GM18498 (cell line): ENCODE data around the gene MVK.

Experiments used
- ATAC-seq: cut with Tn5 transposase; IDR thresholded peaks from one replicate; pipeline ENCODE4 v1.9.1; 2021; ENCODE audit warnings: mild to moderate bottlenecking, moderate library complexity; ENCODE audit not compliant: unreplicated experiment

MVK gene

DNA sequence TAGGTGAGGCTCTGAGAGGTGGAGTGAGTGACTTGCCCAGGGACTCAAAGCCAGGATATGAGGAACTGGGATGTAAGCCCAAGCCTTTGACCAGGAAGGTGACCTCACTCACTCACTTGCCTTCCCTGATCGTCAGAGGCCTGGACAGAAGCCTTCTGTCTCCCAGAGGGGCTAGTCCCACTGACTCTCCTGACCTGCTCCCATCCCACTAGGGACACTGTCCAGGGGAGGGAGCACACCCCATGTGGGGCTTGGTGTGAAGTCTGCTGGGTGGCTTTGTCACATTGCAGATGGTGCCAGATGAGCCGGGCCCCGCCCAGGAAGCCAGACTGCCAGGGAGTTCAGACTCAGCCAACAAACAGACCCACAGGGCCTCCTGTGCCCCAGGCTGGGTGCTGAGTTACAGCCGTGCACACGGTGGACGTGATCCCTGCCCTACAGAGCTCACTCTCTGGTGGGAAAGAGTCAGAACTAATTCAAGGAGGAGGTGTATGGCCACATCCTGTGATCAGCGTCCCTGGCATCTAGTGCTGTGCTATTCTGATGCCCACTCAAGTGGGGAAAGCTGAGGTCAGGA, 28.6 kb upstream of the MVK start:
- no peak for ATAC-seq

DNA sequence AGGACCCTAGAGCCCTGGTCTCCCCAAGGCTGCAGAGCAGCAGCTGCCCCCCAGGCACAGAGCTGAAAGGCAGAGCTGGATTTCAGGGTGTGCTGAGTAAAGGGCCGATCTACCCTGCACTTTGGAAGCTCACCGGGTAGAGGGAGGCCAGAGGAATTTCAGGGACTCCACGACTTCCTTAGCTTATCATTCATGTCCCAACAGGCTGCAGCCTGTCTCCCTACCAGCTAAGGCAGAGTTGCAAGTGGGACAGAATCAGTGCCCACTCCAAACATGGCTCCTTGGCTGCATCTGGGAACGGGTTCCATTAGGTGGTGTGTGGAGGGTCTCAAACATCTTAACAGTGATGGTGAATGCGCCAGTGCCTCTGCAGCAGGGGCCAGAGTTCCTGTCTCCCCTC, 27.8 kb upstream of the MVK start:
- ATAC-seq, result no peak

DNA sequence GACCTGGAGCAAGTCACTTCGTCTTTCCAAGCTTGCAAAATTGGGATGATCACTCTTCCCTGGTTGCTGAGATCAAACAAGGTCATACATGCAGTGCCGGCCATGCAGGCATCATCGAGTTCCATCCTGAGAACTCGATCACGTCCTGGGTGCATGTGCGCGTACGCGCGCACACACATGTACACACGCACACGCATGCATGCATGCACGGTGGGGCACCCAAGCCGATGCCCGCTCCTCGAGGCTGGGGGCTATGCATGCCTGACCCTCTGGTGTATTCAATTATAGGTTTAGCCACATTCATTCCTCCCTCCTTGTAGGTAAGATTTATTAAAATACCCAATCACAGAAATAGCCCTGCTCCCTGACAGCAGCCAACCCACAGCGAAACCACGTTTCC, 26.3 kb upstream of the MVK start:
- ATAC-seq, result no peak

DNA sequence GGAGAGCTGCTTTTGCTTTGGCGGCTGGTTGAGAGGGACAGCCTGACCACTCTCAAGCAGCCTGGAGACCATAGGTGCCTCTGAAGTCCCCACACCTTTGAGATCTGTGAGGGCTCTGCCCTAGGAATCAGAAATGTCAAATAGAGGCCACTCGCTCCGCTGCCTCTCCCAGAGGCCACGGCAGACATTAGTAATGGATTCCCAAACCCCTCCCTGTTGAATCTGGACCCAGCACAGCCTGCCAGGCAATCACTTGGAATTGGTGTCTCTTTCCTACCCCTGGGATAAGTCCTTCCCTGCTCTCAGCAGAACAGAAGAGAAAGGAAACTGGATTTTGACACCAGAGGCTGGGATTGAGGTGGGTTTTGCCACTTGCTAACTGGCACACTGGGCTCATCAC, 25.3 kb upstream of the MVK start:
- no peak for ATAC-seq

DNA sequence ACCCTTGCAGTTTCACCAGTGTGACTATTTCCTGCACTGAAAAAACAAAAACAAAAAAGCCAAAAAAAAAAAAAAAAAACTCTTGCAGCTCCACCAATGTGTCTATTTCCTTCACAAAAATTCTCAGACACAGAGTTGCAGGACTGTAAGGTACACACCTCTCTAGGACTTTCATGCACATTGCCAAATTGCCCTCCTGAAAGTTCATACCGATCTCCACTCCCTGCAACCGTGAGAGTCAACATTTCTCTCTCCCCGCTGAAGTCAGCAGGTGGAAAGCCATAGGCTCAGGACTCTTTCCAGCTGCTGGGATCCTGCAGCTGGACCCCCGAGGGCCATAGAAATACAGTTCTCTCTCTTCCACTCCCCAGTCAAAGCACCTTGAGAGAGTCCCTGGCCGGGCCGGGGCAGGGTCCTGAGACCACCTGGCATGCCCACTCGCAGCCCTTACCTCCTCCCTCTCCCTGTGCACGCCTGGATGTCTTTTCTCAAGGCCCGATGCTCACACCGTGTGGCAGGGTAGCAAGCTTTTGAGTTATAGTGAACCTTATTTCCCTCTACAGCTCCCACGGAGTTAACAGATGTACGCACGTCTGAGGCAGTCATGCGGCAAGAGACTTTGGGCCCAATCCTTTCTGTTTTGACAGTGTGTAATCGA, 23.9 kb upstream of the MVK start:
- ATAC-seq, result no peak

DNA sequence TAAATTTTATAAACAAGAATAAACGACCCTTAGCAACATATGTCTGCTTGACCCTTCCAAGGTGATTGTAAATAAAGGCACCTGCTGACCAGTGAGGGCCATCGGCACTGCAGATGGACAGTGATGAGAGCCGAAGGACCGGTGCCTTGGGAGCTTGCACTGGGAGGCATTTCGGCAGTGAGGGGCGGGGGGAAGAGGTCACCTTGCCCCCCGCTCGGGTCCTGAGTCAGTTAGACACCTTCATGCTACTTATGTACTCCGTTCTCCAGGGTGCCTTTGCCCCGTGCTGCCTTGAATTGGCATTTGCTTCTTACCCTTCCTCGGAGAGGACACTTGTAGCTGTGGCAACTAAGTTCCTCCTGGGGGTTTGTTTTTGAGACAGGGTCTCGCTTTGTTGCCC, 23.3 kb upstream of the MVK start:
- no peak for ATAC-seq

DNA sequence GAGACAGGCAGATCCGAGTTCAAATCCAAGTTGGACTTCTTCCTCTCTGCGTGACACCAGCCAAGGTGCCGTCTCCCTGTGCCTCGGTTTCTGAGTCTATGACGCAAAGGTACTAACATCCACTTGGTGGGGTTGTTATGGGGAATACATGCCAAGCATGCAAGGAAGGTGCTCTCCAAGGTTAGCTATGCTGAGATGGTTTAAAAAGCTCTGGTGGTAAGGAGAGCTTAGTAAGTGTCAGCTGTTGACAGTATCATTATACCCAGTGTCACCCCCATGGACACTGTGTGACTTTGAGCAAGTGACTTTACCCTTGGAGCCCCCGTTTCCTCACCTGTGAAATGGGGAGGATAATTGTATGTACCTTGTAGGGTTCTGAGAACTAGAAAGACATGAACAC, 22.5 kb upstream of the MVK start:
- ATAC-seq, result no peak

DNA sequence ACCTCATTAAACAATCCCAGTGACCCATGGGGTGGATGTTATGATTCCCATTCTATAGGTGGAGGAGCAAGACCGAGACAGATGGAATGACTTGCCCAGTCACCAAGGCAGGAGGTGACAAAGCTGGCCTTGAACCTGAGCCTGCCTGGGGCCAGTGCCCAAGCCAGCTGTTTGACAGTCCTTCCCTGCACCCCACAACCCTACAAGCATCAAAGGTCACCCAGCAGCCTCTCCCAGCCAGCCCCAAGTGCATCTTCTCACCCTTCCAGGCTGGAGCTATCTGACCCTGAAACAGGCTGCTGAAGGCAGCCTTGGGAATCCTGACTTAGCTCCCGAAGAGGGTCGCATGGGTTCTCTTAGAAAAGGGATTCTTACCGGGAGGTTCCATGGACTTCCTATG, 20.6 kb upstream of the MVK start:
- no peak for ATAC-seq

DNA sequence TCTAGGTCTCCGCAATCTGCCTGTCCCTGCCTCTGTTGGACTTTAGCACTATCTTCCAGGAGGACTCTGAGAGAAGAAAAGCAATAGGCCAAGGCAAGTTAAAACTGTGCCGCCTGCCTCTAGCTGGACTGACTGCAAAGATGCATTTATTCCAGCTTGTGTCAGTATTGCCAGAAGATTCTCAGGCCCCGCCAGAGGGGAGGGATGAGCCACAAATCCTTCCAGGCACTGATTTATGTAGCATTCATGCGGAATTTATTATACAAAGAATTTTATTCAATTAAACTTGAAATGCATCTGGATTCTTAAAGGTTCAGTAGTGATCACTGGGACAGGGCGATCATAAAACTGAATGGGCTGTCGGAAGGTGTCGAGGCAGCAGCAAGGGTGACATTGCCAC, 20.1 kb upstream of the MVK start:
- no peak for ATAC-seq

DNA sequence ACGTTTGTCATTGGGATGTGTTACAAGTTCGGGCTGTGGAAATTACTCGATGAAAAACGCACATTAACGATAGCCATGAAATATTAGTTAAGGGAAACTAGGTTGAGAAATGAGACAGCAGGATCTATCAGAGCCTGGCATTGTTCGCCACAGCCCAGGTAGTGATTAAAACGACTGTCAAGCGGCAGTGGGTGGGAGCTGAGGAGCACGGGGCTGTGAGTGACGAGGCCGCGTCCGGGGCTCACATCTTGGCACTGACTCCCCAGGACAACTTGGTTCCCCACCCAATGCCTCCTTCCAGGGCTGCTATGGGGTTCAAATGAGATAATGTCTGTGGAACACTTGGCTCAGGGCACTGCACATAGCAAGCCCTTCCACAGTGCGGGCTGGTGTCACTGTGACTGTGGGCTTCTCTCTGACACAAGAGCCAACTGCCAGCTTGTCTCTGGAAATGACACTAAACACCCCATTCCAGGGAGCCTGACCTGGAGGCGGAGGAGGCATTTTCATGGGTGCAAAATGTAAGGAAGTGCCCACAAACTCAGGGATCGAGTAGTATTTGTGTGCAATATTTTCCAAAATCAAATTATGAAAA, 19.6 kb upstream of the MVK start:
- ATAC-seq, result no peak

DNA sequence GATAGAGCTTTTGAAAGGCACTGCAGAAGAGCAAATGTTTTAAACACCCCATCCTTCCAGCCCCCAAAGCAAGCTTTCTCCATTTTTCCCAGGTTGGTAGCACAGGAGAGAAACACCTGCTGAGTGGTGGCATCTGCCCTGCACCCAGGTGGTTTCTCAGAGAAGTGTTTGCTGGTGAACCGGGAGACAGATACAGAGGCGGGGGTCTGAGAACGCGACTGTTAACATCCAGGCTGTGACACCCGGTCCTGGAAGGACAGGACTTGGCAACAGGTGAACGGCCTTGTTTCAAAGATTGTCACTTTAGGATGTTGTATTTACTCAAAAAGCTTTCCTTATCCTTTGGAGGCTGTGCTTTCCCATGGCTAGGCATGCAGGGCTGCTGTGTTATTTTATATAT, 18.8 kb upstream of the MVK start:
- no peak for ATAC-seq

DNA sequence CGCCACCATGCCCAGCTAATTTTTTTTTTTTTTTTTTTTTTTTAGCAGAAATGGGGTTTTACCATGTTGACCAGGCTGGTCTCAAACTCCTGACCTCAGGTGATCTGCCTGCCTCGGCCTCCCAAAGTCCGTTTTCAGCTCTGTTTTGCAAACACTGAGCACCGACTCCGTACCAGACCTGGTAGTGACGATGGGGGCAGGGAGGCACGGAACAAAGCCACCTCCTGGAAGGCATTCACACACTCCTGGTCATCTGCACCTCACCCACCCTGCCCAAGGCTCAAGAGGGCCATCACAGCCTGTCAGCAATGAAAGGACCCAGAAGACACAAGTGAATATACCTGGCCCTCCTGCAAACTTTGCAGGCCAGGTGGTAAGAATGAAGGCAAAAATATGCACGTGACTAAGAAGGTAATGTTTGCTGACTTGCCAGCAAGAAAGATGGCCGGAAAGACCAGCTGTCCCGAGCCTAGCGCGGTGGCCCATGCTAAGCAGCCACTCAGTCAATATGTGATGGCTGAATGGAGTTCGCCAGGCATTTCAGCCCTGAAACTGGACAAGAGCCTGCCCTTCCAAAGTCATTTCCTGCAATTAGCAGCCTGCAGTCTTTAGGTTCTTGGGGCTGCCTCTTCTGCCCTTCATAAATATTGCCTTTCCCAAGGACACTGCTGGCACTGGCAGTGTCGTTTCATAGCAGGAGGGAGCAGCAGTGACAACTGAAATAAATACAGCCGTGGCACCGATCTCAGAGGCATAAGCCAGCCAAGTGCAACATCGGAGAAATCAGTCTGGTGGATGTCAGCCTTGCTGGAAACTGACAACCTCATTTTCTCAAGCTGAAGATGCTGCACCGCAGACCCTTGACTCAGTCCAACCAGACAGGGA, 17.9 kb upstream of the MVK start:
- no peak for ATAC-seq

DNA sequence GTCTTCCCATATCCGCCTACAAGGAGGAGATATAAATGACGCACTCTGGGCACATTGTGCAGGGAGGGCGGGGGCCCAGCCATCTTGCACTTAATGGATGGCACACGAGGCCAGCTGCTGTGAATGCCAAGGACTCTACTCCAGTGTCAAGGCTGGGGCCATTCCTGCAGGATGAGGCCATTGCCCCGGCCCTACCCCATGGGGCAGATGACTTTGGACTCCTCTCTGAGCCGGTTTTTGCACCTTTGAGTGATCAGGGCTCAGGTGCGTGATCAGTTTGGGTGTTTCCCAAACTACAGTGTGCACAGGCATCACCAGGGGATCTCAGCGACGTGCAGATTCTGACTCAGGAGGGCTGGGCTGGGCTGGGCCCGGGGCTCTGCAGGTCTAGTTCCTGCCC, 16.4 kb upstream of the MVK start:
- ATAC-seq, result no peak

DNA sequence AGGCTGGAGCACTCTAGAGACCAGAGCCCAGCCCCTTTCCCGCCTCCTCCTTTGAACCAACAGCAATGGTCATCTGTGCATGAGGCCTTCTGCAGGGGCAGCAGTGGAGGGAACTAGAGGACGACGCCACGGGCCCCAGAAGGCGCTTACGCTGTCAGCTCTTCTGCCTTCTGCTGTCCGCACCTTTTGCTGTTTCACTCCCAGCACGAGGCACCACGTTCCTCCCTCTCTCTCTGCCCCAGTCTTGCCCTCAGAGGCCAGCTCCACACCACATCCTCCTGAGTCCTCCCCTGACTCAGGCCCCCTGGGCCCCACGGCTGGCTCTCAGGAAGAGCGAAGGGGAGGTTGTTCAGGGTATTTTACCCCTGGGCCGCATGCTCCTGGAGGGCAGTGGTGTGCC, 15.8 kb upstream of the MVK start:
- no peak for ATAC-seq

DNA sequence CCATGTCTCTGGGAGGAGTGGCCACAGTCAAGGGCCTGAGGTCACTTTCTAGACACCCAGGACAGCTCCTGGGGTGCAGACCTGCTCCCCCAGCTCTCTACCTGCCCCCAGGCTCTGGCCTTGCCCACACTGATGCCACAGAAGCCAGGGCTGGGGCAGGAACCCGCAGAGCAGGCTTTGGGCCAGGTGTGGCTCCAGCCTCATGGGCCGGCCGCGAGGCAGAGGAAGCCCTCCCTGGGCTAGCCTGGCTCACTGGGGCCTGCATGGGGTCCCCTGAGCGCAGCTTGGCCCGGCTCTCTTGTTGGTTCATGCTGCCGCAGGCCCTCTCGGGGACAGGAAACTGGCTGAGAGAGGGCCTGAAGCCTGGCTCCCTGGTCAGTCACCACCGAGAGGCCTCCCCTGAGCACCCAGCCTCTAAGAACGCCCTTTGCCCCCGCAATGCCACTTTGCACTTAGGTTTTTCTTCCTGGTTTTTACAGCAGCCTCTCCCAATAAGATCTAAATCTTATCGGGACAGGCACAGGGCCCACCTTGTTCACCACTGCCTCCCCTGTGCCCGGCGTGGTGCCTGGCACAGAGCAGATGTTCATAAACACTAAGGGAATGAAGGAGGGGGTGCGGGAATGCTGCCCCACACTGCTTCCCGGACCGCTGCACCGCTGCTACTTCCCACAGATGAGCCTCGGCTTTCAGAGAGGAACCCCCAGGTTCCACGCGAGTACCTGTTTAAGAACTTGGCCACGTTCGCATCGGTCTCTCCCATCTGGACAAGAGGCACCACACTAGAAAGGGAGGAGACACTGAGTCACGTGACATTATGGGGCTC, 15.0 kb upstream of the MVK start:
- no peak for ATAC-seq

DNA sequence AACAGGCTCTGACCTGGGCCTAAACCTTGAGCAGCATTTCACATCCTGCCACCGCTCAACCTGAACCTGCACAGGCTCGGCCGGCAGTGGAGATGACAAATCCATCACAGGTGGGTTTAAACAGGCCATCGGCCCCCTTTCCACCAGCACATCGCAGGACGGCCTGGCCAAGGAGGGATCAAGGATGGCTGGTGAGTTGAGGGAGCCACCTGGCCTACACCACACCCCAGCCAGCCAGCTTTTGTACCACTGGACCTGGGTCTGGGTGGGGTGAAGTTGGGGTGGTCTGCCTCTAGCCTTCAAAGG, 14.4 kb upstream of the MVK start:
- no peak for ATAC-seq

DNA sequence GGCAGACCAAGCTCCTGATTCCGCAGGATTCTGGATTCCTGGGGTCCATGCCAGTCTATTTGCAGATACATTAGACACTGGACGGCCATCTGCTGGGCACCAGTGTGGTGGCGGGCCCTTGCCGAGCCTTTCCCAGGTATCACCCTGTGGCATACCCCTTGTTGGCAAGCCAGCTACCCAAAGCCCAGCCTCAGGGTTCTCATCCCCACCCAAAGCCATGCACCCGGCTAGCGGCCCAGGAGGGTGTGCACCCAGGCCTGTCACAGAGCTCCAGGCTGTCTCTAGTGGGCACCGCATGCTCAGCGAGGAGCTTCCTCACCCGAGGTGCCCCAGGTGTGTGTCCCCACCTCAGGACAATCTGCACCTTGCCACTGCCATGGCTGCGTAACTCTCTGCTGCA, 14.0 kb upstream of the MVK start:
- ATAC-seq, result no peak

DNA sequence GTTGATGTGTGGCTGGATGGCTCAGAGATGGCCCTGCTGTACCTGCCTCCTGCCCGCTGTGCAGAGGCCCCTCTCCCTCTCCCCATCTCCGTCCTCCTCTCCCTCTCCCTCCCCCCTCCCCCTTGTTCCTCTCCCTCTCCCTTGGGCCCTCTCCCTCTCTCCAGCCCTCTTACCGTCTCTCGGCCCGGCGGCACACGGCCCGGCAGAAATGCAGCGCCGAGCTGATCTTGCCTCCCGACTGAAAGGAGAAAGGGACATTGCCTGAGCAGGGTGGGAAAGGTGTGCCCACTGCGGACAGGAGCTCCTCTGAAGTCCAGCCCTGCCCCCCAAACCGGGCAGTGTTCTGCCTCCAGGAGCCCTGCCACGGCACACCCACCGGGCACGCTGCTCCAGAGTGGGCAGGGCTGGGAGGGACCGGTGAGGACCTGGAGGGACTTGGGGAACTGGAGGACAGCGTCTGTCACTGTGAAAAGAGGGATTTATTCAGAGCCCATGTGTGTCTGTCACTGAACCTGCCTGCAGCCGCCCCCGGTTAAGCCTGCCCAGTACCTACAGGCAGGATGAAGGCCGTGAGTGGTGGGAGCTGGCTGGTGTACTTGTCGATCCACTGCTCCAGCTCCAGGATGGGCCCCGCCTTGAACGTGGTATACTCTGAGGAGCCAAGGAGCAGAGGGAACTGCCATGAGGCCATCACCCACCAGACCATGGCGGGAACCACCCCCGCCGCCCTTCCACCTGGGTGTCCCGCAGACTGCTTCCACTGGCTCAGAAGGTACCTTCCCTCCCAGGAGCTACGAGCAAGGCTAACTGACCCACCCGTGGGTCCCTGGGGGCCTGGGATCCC, 12.5 kb upstream of the MVK start:
- no peak for ATAC-seq

DNA sequence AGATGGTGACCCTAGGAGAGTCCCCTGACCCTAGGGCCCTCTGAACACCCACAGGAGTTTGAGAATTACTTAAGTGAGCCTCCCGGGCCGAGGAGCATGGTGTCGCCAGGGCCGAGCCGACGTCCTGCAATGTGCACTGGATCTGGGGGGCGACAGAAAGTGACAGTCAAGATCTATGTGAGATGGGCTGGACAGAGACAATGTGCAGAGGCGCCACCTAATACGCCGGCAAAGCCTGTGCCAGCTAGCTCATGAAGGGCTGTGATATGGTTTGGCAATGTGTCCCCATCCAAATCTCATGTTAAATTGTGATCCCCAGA, 11.9 kb upstream of the MVK start:
- ATAC-seq, result no peak

DNA sequence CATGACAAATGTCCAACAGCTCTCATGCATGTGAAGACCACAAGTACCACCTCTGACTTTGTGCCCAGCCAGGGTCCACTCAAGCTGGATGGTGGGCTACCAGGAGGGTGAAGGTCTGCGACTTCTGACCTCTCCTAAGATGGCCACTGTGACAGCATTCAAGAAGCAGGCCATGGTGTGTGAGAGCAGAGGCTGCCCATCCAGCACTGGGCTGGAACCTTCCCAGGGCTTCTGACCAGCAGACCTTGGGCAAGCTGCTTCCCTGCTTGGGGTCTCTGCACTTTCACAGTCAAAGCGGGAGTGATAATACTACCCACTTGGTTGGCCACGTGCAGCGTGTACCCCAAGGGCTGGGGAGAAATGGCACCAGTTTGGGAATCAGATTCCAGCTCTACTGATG, 10.7 kb upstream of the MVK start:
- ATAC-seq, result no peak
